HEK293 (cell line): ENCODE results near the gene ANKRD44.
A peak's percentile ranks its signal among the peaks of the same experiment; 100 is the strongest.

Experiments used
- CTCF ChIA-PET: fragments of 350-600 bp; formaldehyde crosslinking; extraction: SDS; loops from one replicate; lab custom pipeline; 2021; ENCODE audit warnings: antibody characterized with exemption; lab: Yijun Ruan, JAX
- POLR2A ChIA-PET: fragments of 300-600 bp; formaldehyde crosslinking; extraction: SDS; loops from one replicate; lab custom pipeline; 2020; ENCODE audit warnings: antibody characterized with exemption, inconsistent platforms; lab: Yijun Ruan, JAX
- H3K27ac ChIP-seq: fragments of 200-500 bp; sonication (Bioruptor generic); 2 replicates; pipeline ENCODE4 v1.5.1; 2014; ENCODE audit warnings: low read depth, low read length, control low read depth, inconsistent platforms; ENCODE audit errors: extremely low read depth
- H3K36me3 ChIP-seq, 2 experiments: fragments of 200-500 bp in 1 of 2; sonication (Bioruptor generic) in 1 of 2; 1 replicate in 1 of 2; 2 replicates in 1 of 2; pipeline ENCODE4 v1.5.1; 2014 to 2017; ENCODE audit warnings: inconsistent platforms in 2 of 2, low read length in 2 of 2; ENCODE audit not compliant: control insufficient read depth in 2 of 2, insufficient read depth in 1 of 2
- H3K4me1 ChIP-seq: fragments of 200-500 bp; sonication (Bioruptor generic); 2 replicates; pipeline ENCODE4 v1.5.1; 2014; ENCODE audit warnings: mild to moderate bottlenecking, low read length, inconsistent platforms; ENCODE audit not compliant: control insufficient read depth, insufficient read depth
- H3K4me3 ChIP-seq: 2 replicates; pipeline ENCODE4 v1.5.1; 2011; ENCODE audit warnings: low read depth, mild to moderate bottlenecking, control low read depth, low read length, moderate library complexity
- H3K9me3 ChIP-seq: fragments of 200-500 bp; sonication (Bioruptor generic); 2 replicates; pipeline ENCODE4 v1.5.1; 2014; ENCODE audit warnings: low read depth, low read length, inconsistent platforms; ENCODE audit not compliant: control insufficient read depth, insufficient read depth
- AEBP2 ChIP-seq: fragments of 450-650 bp; formaldehyde crosslinking; IDR thresholded peaks from 2 replicates; pipeline ENCODE4 v1.5.1; 2016; ENCODE audit warnings: missing biosample characterization, missing genetic modification characterization, borderline replicate concordance
- CTCF ChIP-seq: fragments of 450-650 bp; formaldehyde crosslinking; IDR thresholded peaks from 2 replicates; pipeline ENCODE4 v1.5.1; 2016; ENCODE audit warnings: missing biosample characterization, missing genetic modification characterization
- IKZF3 ChIP-seq: fragments of 450-650 bp; IDR thresholded peaks from 2 replicates; pipeline ENCODE4 v1.5.0; 2018; ENCODE audit warnings: missing biosample characterization, mild to moderate bottlenecking, missing genetic modification characterization, moderate library complexity
- KLF8 ChIP-seq: fragments of 450-650 bp; formaldehyde crosslinking; IDR thresholded peaks from 2 replicates; pipeline ENCODE4 v1.5.1; 2016; ENCODE audit warnings: missing biosample characterization, missing genetic modification characterization
- MYNN ChIP-seq: fragments of 450-650 bp; formaldehyde crosslinking; IDR thresholded peaks from 2 replicates; pipeline ENCODE4 v1.5.1; 2016; ENCODE audit warnings: missing biosample characterization, missing genetic modification characterization, borderline replicate concordance
- OSR2 ChIP-seq: fragments of 450-650 bp; formaldehyde crosslinking; IDR thresholded peaks from 2 replicates; pipeline ENCODE4 v1.5.1; 2016; ENCODE audit warnings: missing biosample characterization, missing genetic modification characterization
- SP2 ChIP-seq: fragments of 450-650 bp; formaldehyde crosslinking; IDR thresholded peaks from 2 replicates; pipeline ENCODE4 v1.5.1; 2016; ENCODE audit warnings: missing biosample characterization, missing genetic modification characterization
- SP3 ChIP-seq: fragments of 450-650 bp; formaldehyde crosslinking; IDR thresholded peaks from 2 replicates; pipeline ENCODE4 v1.5.1; 2016; ENCODE audit warnings: missing biosample characterization, missing genetic modification characterization
- ZBTB21 ChIP-seq: fragments of 450-650 bp; formaldehyde crosslinking; IDR thresholded peaks from 2 replicates; pipeline ENCODE4 v1.5.1; 2017; ENCODE audit warnings: missing biosample characterization, missing genetic modification characterization
- ZBTB26 ChIP-seq: fragments of 450-650 bp; formaldehyde crosslinking; optimal IDR thresholded peaks from 2 replicates; pipeline ENCODE3; 2016; ENCODE audit warnings: missing biosample characterization, mild to moderate bottlenecking, missing genetic modification characterization
- ZBTB7A ChIP-seq: fragments of 450-650 bp; formaldehyde crosslinking; IDR thresholded peaks from 2 replicates; pipeline ENCODE4 v1.5.1; 2016; ENCODE audit warnings: low read depth, missing biosample characterization, missing genetic modification characterization
- ZBTB8A ChIP-seq: fragments of 450-650 bp; formaldehyde crosslinking; IDR thresholded peaks from 2 replicates; pipeline ENCODE4 v1.5.1; 2016; ENCODE audit warnings: missing biosample characterization, missing genetic modification characterization
- ZNF155 ChIP-seq: fragments of 450-650 bp; formaldehyde crosslinking; IDR thresholded peaks from 2 replicates; pipeline ENCODE4 v1.5.1; 2016; ENCODE audit warnings: missing biosample characterization, missing genetic modification characterization
- ZNF341 ChIP-seq: fragments of 450-650 bp; formaldehyde crosslinking; IDR thresholded peaks from 2 replicates; pipeline ENCODE4; 2016; ENCODE audit warnings: low read depth, missing biosample characterization, missing genetic modification characterization
- ZNF473 ChIP-seq: fragments of 450-650 bp; formaldehyde crosslinking; IDR thresholded peaks from 2 replicates; pipeline ENCODE4 v1.5.1; 2017; ENCODE audit warnings: missing biosample characterization, missing genetic modification characterization
- ZNF514 ChIP-seq: fragments of 450-650 bp; formaldehyde crosslinking; IDR thresholded peaks from 2 replicates; pipeline ENCODE4 v1.5.1; 2016; ENCODE audit warnings: missing biosample characterization, missing genetic modification characterization
- ZNF530 ChIP-seq: fragments of 450-650 bp; formaldehyde crosslinking; IDR thresholded peaks from 2 replicates; pipeline ENCODE4 v1.5.1; 2016; ENCODE audit warnings: low read depth, missing biosample characterization, missing genetic modification characterization
- ZNF558 ChIP-seq: fragments of 450-650 bp; formaldehyde crosslinking; IDR thresholded peaks from 2 replicates; pipeline ENCODE4 v1.5.1; 2016; ENCODE audit warnings: missing biosample characterization, missing genetic modification characterization
- ZNF596 ChIP-seq: fragments of 450-650 bp; IDR thresholded peaks from 2 replicates; pipeline ENCODE4 v1.5.0; 2018; ENCODE audit warnings: missing biosample characterization, mild to moderate bottlenecking, missing genetic modification characterization, moderate library complexity
- ZNF610 ChIP-seq: fragments of 450-650 bp; formaldehyde crosslinking; IDR thresholded peaks from 2 replicates; pipeline ENCODE4 v1.5.1; 2016; ENCODE audit warnings: missing biosample characterization, missing genetic modification characterization, borderline replicate concordance
- ZNF623 ChIP-seq: fragments of 450-650 bp; formaldehyde crosslinking; IDR thresholded peaks from 2 replicates; pipeline ENCODE4 v1.5.1; 2016; ENCODE audit warnings: missing biosample characterization, missing genetic modification characterization
- ZNF629 ChIP-seq: fragments of 450-650 bp; formaldehyde crosslinking; IDR thresholded peaks from 2 replicates; pipeline ENCODE4 v1.5.1; 2017; ENCODE audit warnings: missing biosample characterization, missing genetic modification characterization
- ZNF777 ChIP-seq: fragments of 450-650 bp; formaldehyde crosslinking; IDR thresholded peaks from 2 replicates; pipeline ENCODE4 v1.5.1; 2017; ENCODE audit warnings: missing biosample characterization, missing genetic modification characterization, borderline replicate concordance
- ZSCAN4 ChIP-seq: fragments of 450-650 bp; formaldehyde crosslinking; IDR thresholded peaks from 2 replicates; pipeline ENCODE4 v1.5.1; 2017; ENCODE audit warnings: missing biosample characterization, missing genetic modification characterization
- ZXDB ChIP-seq: fragments of 450-650 bp; formaldehyde crosslinking; IDR thresholded peaks from 2 replicates; pipeline ENCODE4 v1.5.1; 2016; ENCODE audit warnings: missing biosample characterization, missing genetic modification characterization

ANKRD44 gene

GRCh38 chr2:197310271-197310985 is at the start of gene ANKRD44:
ANKRD44 (minus strand) TSS chr2:197310780; CDS start chr2:197310604, 176 bp downstream.
- no peaks in the 10 kb centered on the region for H3K36me3 ChIP-seq
- H3K9me3 ChIP-seq: no peaks in the 10 kb centered on the region
- no peak for TF ChIP-seq ZNF155 (tag by site-specific recombination)
- no peak for TF ChIP-seq ZXDB (tag by site-specific recombination)
- TF ChIP-seq ZNF629 (tag by site-specific recombination): peak; percentile 43
- TF ChIP-seq ZNF341: peak; percentile 78
- TF ChIP-seq ZSCAN4 (tag by site-specific recombination): peak; percentile 30; the same call in 1 of the 2 replicates
- TF ChIP-seq KLF8: peak; percentile 50; the same call in 1 of the 2 replicates
- no peak for TF ChIP-seq AEBP2 (tag by site-specific recombination)
- TF ChIP-seq ZNF514 (tag by site-specific recombination): no peak
- no peak for TF ChIP-seq ZNF623 (tag by site-specific recombination)
- peak; percentile 67 for TF ChIP-seq SP3 (tag by site-specific recombination)
- peak; percentile 30; the same call in 1 of the 2 replicates for TF ChIP-seq OSR2 (tag by site-specific recombination)
- TF ChIP-seq CTCF: peak; percentile 44; the same call in 1 of the 2 replicates
- TF ChIP-seq ZBTB21: no peak
- no peak for TF ChIP-seq ZNF530
- no peak for TF ChIP-seq MYNN (tag by site-specific recombination)
- TF ChIP-seq ZBTB7A (tag by site-specific recombination): no peak
- no peak for TF ChIP-seq ZNF610 (tag by site-specific recombination)
- peak; percentile 78 for TF ChIP-seq ZBTB26 (tag by site-specific recombination)
- TF ChIP-seq ZNF558: no peak
- TF ChIP-seq ZNF596: 0 out of 2 replicates have a peak, but pooled peaks have one; percentile 6
- TF ChIP-seq ZNF777: no peak
- no peak for TF ChIP-seq ZNF473 (tag by site-specific recombination)
- TF ChIP-seq ZBTB8A (tag by site-specific recombination): peak; percentile 82
- peak; percentile 72 for TF ChIP-seq SP2 (tag by site-specific recombination)
- TF ChIP-seq IKZF3 (tag by site-specific recombination): peak; percentile 56
- peak within 1 kb of the TSS; percentile 81 for H3K4me3 ChIP-seq
- H3K4me1 ChIP-seq: peaks cover 3% of the 10 kb centered on the region; the same call in 1 of the 2 replicates
- H3K27ac ChIP-seq: peak within 1 kb of the TSS; percentile 63; the same call in 1 of the 2 replicates
- CTCF ChIA-PET: interaction anchor here (0.9 to 1.8 kb wide), 7 partner anchors 15 to 197 kb away, joined by 3 to 7 read pairs (median 5); no protein-coding TSS in a partner anchor
- POLR2A ChIA-PET: no interaction called here
